Ammon's horn (tissue), 1 donor: ENCODE measurements around the gene MAPK8IP2.

Experiments used
- DNase-seq: peaks from one replicate; pipeline ENCODE4 v3.0.0-alpha.2; 2016; ENCODE audit warnings: low spot score

Gene MAPK8IP2

DNA sequence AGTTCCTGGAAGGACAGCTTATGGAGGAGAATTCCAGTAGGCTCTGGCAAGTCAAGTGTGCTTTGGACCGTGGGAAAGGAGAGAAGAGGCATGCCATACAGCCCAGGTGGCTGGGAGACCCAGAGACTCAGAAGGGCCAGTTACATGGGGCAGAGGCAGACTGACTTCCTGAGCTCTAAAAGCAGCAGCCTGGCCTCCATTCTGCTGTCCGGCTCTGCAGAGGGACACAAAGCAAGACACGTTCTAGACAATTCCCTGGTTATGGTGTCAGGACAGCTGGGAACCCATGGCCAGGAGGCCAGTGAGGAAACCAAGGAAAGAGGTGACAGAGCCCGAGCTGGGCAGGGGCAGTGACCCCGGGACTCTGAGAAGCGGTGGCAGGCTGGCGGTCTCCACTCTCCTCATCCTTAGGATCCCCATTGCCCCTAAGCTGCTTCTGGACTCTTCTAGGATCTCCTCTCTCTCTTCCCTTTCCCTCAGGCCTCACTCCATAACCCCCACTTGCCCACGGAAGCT lies 25.1 kb upstream of the MAPK8IP2 start:
- no peak for DNase-seq

DNA sequence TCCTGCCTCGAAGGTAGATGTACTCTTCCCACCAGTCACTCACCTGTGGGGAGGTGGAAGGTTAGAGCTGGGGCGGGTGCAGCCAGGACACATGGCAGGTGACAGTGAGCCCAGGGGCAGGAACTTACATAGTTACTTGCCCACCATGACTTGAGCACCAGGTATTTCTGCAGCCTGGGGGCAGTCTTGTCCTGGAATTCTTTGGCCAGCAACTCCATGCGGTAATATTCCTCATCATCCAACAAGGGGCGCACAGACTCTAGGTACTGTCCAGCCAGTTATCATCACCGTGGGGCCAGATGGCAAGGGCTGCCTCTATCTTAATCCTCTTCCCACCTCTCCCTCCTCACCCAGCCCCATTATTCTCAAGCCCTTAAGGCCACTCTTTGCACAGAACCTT lies 24.5 kb upstream of the MAPK8IP2 start:
- DNase-seq = no peak

DNA sequence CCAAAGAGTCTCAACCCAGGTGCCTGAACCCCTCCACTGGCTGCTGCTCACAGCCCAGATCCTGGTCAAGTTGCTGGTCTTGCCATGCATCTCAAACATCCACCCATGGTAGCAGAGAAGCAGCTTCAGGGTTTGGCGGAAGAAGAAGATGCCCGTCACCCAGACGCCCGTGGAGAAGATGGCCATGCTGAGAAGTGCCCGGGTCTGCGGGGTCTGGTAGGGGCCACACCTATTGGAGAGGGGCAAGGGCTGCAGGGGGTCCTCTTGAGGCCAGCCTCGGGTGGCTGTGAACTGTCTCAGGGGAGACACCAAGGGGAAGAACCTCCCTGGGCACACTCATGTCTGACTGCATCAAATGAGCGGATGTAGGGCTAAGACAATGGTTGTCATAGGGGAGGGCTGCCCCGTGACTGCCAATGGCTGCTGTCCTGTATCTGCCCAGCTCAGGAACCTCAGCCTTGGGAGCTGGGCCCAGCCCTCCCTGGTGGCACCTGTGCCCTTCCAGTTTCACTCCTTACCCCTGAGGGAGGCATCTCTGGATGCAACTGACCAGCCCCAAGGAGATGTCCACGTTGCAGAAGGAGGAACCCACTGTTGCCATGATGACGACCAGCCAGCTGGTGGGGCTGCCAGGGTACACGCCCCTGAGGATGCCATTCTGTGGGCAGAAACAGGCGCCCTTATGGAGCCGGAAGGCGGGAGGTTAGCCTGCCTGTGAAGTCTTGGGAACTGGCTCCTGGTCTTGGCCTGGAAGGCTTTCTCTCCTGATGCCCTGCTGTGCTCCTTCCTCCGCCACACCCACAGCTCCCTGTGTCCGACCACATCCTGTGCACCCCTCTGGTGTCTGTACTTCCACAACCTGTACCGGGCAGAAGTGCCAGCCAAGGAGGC lies 23.5 kb upstream of the MAPK8IP2 start:
- no peak for DNase-seq

DNA sequence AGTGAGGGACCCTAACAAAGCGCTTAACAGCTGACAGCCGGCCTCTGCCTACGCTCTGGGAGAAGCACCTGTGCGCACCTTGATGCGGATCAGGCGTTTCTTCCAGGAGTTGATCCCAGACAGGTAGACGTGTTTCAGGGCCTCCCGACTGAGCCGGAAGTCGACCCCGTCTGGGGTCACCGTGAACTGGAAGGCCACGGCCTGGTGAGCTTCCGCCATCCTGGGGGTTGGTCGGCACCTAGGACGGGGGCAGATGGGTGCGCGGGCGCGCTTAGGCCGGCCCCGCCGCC lies 23.0 kb upstream of the MAPK8IP2 start:
- no peak for DNase-seq

DNA sequence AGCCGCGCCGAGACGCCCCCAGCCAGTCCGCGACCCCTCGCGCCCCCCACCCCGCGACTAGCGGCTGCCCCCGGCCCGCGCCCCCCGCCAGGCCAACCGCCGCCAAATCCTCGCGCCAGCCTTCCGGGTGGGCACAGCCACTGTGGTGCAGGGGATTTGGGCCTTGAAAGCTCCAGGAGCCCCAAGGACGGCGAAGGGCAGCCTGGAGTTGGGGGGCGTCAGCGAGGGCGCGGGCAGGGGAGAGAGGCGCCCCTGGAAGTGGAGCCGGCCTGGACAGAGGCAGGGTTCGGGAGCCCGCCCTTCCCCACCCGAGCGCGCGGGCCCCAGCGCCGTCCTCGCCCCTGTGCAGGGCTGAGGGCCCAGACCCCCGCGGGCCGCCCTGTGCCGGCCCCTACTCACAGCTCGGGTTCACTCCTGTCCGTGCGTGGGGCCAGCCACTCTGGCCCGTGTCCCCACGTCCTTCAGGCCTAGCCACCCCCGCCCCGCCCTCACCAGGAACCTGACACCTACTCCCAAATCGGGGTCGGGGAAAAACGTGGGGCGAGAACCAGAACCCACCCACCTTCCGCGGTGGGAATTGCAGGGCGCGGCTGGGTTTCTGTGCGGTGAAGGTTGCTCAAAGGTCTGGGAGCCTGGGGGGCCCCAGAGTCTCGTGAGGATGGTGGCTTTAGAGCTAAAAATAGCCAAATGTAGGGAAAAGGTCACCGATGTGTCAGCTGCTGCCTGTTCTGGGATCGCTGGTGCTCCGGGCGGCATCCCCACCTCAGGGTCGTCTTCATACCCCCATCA lies 22.4 kb upstream of the MAPK8IP2 start, which contains the start of gene CPT1B:
Gene CPT1B, minus strand, starts transcription at position 441 of the 789 bp plus-strand sequence. CDS start 512 bp downstream, outside the sequence.
- DNase-seq = no peak

DNA sequence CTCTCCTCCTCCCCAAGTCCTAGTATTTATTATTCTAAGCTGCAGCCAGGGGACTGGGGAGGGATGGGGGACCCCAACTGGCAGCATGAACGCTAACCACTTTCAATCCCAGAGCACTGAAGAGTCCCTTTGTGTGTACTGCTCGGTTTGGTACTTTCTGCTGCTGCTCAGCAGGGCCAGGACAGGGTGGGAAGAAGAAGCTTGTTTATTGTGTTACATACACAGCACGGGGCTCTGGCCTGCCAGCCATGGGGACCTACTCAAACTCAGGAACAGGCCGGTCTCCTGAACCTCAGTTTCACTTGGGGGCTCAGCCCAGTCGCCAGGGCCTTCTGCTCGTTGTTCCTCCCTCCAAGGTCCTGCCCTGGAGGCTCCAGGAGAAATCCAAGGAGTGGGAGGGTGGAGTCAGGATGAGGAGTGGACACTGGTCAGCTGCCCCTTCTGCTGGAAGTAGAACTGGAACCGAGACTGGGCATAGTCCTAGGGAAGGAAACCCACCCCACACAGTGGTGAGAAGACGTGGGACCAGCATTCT lies 21.8 kb upstream of the MAPK8IP2 start:
- DNase-seq = no peak

DNA sequence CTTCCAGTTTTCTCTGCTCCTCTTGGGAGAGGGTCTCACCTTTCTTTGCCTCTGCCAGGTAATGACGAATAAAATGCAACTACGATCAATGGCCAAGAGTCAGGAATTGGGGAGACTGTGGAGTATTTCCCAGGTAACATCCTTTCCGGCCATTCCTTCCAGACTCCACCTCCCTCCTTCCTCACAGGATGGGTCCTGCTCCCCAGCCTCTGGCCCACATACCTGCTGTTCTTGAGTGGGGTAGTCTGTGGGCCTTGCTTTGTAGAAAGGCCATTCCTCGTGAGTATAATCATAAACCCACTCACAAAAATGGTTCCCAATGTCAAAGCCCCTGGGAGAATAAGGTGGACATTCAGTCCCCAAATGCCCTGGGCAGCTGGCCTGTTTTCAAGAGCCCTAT lies 20.8 kb upstream of the MAPK8IP2 start:
- no peak for DNase-seq

DNA sequence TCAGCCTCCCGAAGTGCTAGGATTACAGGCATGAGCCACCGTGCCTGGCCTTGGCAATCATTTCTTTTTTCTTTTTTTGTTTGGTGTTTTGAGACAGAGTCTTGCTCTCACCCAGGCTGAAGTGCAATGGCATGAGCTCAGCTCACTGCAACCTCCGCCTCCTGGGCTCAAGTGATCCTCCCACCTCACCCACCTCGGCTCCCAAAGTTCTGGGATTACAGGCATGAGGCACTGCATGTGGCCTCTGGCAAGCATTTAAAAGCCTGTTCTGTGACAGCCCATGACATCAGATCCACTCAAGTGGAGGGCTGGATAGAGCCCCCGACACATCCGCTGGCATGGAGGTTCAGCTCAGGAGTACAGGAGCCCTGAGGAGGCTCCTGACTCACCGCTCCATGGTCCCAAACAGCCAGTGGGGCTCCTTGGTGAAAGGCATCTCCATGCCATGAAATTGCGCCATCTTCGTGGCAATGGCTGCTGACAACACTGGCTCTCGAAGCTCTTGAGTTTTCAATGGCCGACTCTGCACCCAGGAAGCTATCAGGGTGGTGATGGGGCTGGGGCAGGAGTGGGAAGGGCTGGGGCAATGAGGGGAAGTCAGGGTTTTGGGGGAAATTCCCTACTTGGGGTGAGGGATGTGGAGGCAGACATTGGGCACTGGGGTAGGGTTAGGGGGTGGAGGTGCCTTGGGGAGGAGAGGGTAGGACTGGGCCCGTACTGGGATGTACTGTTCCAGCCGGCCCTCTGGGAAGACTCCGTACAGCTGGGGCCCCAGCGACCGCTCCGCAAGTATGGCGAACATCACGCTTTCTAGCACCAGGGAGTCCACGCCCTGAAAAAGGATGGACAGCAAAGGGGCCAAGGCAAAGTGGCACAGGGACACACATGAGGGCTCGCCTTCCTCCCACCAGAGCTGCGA lies 19.3 kb upstream of the MAPK8IP2 start:
- DNase-seq = no peak

DNA sequence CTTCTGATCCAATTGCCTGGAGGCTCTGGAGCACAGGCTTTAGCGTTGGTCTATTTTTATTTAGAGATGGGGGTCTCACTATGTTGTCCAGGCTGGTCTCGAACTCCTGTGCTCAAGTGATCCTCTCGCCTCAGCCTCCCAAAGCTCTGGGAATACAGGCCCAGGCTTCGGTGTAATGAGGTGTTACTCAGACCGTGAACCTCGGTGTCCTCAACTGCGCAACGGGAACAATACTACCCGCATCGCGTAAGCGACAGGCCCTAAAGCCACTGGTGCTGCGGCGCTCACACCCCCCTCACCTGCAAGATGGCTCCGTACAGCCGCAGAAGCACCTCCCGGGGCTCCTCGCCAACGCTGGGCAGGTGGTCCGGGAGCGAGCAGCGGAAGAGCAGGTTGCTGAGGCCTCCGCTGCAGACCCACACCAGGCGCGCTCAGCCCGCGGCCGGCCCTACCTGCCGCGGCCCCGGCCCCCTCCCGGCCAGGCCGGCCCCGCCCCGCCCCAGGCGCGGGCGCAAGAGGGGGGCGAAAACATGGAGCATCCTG lies 18.6 kb upstream of the MAPK8IP2 start:
- peak; percentile 35 for DNase-seq

DNA sequence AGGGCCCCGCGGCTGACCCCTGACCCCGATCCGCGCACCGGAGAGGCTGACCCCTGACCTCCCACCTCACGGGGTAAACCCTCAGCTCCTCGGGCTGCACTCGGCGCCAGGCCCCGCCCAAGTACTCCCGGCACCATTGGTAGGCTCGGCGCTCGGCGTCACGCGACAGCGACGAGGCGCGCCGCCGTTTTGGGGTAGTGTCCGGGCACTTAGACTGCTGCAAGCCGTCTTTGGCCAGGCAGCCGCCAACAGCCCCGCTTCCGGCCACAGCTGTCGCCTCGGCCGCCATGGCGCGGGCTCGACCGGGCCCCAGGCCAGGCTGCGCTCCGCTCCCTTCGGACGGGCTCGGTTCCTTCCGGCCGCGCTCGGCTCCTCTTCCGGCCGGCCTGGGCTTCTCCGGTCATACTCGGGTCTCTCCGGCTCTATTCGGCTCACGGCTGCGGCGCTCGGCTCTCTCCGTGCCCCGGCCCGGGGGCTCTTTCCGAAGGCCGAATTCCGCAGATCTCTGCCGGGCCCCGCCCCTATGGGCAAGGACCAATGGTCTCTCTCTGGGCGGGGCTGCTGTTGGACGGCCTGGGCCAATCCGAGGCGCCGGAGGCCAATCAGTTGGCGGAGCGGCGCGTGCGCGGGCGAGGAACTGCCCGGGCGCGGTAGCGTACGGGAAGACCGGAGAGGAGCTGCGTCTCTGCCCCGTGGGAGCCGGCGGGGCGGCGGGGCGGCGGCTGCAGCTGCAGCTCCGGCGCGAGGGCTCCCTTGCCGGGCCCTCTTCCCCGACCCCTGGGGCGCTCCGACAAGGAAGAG lies 17.9 kb upstream of the MAPK8IP2 start, which contains the start of gene CHKB:
Gene CHKB, minus strand, starts transcription at position 357 of the 801 bp plus-strand sequence. Its CDS starts 68 bp downstream, at position 289.
- peak; percentile 98 for DNase-seq

DNA sequence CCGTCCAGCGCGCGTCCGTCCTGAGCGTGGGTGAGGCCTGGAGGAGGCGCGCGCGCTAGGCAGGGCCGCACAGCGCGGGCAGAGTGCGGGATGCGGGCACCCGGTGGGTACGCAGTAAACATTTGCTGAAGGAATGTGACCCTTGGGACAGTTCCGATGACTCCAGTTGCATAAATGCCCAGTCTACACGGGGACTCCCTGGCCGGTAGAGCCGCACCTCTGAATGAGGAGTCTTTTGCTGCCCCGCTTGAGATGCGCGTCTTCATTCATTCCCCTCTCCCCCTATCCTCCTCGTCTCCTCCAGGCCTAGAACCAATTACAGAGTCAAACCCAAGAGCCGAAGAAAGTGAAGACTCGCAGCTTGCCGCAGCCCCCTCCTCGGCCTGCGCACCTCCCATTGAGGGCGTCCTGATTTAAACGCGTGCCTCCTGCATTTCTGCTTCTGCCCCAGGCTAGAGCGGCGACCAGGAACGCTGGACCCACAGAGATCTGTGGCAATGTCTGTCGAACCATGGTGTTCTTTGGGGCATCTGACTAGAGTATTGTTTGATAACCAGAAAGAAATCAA lies 17.2 kb upstream of the MAPK8IP2 start:
- no peak for DNase-seq

DNA sequence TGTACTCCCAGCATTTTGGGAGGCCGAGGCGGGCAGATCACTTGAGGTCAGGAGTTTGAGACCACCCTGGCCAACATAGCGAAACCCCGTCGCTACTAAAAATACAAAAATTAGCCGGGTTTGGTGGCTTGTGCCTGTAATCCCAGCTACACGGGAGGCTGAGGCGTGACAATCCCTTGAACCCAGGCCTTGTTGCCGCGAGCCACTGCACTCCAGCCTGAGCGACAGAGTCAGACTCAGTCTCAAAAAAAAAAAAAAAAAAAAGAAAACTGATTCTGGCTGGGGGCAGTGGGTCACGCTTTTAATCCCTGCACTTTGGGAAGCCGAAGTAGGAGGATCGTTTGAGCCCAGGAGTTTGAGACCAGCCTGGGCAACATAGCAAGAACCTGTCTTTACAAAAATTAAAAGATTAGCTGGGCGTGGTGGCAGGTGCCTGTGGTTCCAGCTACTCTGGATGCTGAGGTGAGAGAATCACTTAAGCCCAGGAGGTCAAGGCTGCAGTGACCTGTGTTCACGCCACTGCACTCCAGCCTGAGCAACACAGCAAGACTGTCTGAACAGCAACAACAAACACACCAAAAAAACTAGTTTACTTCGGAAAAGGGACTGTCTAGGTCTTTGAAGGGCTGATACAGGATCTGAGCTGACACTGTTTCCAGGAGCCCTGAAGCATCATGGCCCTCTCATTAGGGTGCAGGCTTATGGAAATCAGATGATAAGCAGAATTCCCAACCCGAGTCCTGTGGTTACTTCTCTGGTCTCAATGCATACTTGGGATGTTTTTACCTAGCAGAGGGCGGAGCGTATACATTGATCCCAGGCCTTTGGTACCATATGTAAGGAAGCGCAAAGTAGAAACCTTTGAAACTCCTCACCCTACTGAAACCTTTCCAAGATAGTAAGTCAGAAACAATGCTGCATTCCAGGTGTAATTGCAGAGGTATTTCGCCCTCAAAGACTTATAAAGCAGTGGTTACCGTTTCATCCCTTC lies 16.2 kb upstream of the MAPK8IP2 start:
- DNase-seq = no peak

DNA sequence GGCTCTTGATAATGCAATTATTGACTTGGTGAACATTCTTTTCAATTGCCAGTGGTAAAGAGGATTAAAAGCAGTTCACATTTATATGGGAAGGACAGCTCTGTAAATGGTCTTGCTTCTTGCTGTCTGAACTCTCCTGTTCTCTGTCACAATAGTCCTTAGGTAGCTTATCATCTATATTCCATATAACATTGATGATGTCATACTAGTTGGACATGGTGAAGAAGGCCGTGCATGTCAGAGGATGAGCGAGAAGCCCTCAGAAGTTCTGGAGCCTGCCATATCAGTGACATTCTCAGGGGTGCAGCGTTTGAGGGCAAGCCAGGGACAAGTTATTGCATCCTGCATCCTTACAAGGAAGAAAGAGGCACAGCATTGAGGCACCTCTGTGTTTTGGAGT lies 15.4 kb upstream of the MAPK8IP2 start:
- no peak for DNase-seq

DNA sequence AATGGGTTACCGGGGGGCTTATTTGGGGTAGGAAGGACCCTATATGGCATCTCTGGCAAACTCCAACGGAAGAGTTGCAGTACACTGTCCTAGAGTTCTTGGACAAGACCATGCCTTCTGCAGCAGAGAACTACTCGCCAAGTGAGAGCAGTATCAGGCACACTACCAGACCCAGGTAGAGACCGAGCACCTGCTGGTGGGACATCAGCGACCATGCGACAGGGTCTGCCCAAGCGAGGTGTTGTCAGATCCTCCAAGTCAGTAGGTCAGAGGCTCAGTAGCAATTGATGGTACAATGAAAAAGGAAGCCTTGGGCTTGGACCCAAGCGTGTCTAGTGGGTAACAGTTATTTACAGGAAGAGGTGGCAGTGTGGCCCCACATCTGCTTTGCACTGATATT lies 14.8 kb upstream of the MAPK8IP2 start:
- DNase-seq = no peak

DNA sequence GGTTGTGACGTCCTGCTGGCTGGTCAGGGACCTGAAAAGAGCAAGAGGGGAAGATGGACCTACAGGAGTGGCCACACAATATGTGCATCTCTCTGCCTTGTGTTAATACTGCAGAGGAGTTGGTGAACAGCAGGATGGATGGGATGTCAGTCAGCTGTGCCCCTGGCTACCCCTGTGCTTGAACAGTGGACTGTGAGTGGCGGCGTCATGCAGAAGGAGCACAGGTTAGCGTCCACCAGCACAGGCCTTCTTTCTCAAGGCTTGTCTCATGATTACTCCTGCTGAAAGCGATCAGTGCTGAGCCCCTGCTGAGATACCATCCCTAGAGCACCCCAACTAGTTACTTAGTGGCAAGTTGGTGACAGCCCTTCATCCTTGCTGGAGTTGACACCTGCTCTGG lies 14.2 kb upstream of the MAPK8IP2 start:
- no peak for DNase-seq

DNA sequence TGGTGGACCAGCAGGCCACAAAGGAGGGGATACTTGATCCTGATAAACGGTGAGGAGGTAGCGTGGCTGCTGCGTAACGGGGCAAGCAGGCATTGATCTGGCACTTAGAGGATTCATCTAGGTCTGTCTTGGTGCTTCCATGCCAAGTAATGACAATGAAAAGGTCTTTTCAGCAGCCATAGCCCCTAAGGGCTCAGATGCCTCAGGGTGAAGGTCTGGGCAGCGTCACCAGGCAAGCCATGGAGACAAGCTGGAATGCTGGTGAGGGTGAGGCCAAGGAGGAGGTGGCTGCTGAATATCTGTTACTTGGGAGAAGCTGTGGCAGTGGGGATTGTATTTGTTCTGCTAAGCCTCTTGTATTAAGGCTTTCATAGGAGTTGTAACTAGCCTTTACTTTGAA lies 13.2 kb upstream of the MAPK8IP2 start:
- DNase-seq = no peak

DNA sequence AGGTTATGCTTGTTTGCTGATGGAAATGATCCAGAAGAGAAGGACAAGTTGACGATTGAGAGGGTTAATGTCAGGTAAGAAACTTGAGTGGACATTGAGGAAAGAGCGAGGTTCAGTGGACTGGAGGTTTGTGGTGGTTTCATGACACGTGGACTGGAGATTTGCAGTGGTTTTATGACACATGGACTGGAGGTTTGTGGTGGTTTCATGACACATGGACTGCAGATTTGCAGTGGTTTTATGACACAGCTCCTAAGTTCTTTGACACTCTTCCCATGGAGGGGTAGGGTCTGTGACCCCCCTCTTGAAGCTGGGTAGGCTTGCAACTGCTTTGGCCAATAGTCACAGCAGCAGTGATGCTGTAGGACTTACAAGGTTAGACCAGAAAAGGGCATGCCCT lies 5.4 kb upstream of the MAPK8IP2 start:
- no peak for DNase-seq

DNA sequence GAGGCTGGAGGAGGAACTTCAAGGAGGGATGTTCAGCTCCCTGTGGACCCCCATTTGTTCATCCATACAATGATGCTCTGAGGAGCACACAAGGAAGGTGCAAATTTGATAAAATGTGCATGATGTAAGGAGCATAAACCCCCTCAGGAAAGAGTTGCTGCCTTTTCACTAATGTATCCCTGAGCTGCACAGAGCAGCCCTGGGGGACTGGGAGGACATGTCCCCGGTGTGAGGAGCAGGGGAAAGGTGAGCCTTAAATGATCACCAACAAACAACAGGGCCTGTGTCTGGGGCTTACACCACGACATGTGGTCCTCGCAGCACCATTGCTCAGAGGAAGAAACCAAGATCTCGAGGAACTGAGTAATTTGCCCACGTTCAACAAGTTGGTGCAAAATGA lies 3.5 kb upstream of the MAPK8IP2 start:
- no peak for DNase-seq
